MM.1S (cell line): ENCODE measurements around the gene NDUFS7.

ENCODE experiments used
- DNase-seq: peaks from one replicate; pipeline ENCODE4 v3.0.0-alpha.2; 2015
- H2AFZ ChIP-seq: fragments of 300-600 bp; sonication (generic); 2 replicates; pipeline ENCODE4 v1.6.0; 2016; ENCODE audit warnings: antibody characterized with exemption, low read length
- H3F3A ChIP-seq: fragments of 300-600 bp; sonication (generic); 2 replicates; pipeline ENCODE4 v1.6.1; 2016; ENCODE audit warnings: mild to moderate bottlenecking, antibody characterized with exemption, low read length, moderate library complexity, mixed read lengths; ENCODE audit not compliant: insufficient read depth
- H3K27ac ChIP-seq: fragments of 300-600 bp; sonication (generic); 2 replicates; pipeline ENCODE4 v1.5.1; 2016; ENCODE audit warnings: mild to moderate bottlenecking, low read length
- H3K27me3 ChIP-seq: fragments of 300-600 bp; sonication (generic); replicated peaks from 2 replicates; pipeline ENCODE4 v1.6.0; 2016; ENCODE audit warnings: low read length; ENCODE audit not compliant: insufficient read depth
- H3K36me3 ChIP-seq: fragments of 300-600 bp; sonication (generic); replicated peaks from 2 replicates; pipeline ENCODE4 v1.6.1; 2016; ENCODE audit warnings: mild to moderate bottlenecking, low read length, mixed read lengths; ENCODE audit not compliant: insufficient read depth
- H3K4me1 ChIP-seq: fragments of 300-600 bp; sonication (generic); 2 replicates; pipeline ENCODE4 v1.6.1; 2016; ENCODE audit warnings: low read length, mixed read lengths
- H3K4me2 ChIP-seq: fragments of 300-600 bp; sonication (generic); 2 replicates; pipeline ENCODE4 v1.6.0; 2016; ENCODE audit warnings: low read depth, low read length
- H3K4me3 ChIP-seq: fragments of 300-600 bp; sonication (generic); 2 replicates; pipeline ENCODE4 v1.5.1; 2016; ENCODE audit warnings: low read length, mixed read lengths
- H3K79me2 ChIP-seq: fragments of 300-600 bp; sonication (generic); 2 replicates; pipeline ENCODE4 v1.6.1; 2016; ENCODE audit warnings: mixed run types, low read length, mixed read lengths
- H3K9ac ChIP-seq: fragments of 300-600 bp; sonication (generic); 2 replicates; pipeline ENCODE4 v1.6.1; 2016; ENCODE audit warnings: low read length, mixed read lengths
- H3K9me2 ChIP-seq: fragments of 300-600 bp; sonication (generic); replicated peaks from 2 replicates; pipeline ENCODE4 v1.6.1; 2016; ENCODE audit warnings: mild to moderate bottlenecking, low read length, mixed read lengths; ENCODE audit not compliant: insufficient read depth
- H3K9me3 ChIP-seq: fragments of 300-600 bp; sonication (generic); replicated peaks from 2 replicates; pipeline ENCODE4 v1.6.1; 2016; ENCODE audit warnings: mild to moderate bottlenecking, low read length, mixed read lengths; ENCODE audit not compliant: insufficient read depth
- H4K20me1 ChIP-seq: fragments of 300-600 bp; sonication (generic); 2 replicates; pipeline ENCODE4 v1.6.1; 2016; ENCODE audit warnings: mild to moderate bottlenecking, low read length, moderate library complexity, mixed read lengths; ENCODE audit not compliant: insufficient read depth
- EZH2 ChIP-seq: fragments of 300-600 bp; sonication (generic); optimal IDR thresholded peaks from 2 replicates; pipeline ENCODE3; 2017; ENCODE audit warnings: low read depth, mild to moderate bottlenecking, antibody characterized with exemption, low read length, mixed read lengths
- EZH2phosphoT487 ChIP-seq: fragments of 300-600 bp; sonication (generic); IDR thresholded peaks from 2 replicates; pipeline ENCODE4 v1.6.1; 2018; ENCODE audit warnings: antibody characterized with exemption, low read length
- TF ChIP-seq, protein P1 (sequence below): fragments of 300-600 bp; sonication (generic); IDR thresholded peaks from 2 replicates; pipeline ENCODE4 v1.5.1; 2016; ENCODE audit warnings: antibody characterized with exemption, low read length, mixed read lengths

NDUFS7 gene

DNA sequence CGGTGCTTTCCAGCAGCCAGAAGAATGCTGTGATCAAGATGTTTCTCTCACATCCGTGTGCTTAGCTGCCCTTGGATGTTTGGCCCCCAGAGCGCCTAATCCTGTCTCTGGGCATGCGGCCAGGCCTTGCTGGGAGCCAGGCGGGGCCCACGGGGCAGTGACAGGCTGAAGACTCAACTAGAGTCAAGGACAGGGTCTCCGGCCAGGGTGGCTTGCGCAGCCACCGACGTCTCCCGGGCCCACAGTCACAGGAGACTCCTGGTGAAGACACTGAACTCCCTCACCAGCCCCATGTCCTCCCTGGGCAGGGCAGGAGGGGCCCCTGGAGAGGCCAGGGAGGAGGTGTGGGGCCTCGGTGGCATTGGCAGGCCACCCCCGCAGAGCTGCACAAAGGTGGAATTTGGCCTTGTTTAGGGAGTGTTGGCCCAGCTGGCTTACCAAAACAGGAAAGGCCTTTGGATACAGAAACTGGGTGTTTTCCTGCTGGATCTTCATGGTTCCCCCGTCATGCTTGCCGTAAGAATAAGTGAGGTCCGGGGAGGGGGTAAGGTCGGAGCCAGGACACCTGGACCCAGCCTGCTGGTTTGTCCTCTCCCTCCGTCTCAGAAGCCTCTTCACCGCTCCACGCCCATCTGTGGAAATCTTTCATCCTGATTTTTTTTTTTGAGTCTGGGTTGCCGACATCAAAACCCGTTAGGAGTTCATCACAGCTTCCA, 10.0 kb upstream of the NDUFS7 start:
- Histone ChIP-seq H3K27ac (no peak overlapping the region), H3K9ac (no peak overlapping the region), H3K9me2 (no peaks in the 10 kb centered on the region), H3F3A (no peaks in the 10 kb centered on the region), H4K20me1 (no peaks in the 10 kb centered on the region), H3K4me3 (no peak overlapping the region), H3K36me3 (no peaks in the 10 kb centered on the region), H3K9me3 (no peaks in the 10 kb centered on the region), H3K4me1 (no peaks in the 10 kb centered on the region), H3K27me3 (no peaks in the 10 kb centered on the region), H3K4me2 (no peak overlapping the region), H3K79me2 (no peaks in the 10 kb centered on the region), H2AFZ (no peak overlapping the region)
- no peak for DNase-seq
- TF ChIP-seq, protein P1, sequence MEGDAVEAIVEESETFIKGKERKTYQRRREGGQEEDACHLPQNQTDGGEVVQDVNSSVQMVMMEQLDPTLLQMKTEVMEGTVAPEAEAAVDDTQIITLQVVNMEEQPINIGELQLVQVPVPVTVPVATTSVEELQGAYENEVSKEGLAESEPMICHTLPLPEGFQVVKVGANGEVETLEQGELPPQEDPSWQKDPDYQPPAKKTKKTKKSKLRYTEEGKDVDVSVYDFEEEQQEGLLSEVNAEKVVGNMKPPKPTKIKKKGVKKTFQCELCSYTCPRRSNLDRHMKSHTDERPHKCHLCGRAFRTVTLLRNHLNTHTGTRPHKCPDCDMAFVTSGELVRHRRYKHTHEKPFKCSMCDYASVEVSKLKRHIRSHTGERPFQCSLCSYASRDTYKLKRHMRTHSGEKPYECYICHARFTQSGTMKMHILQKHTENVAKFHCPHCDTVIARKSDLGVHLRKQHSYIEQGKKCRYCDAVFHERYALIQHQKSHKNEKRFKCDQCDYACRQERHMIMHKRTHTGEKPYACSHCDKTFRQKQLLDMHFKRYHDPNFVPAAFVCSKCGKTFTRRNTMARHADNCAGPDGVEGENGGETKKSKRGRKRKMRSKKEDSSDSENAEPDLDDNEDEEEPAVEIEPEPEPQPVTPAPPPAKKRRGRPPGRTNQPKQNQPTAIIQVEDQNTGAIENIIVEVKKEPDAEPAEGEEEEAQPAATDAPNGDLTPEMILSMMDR, result no peak
- TF ChIP-seq EZH2phosphoT487, result no peak

DNA sequence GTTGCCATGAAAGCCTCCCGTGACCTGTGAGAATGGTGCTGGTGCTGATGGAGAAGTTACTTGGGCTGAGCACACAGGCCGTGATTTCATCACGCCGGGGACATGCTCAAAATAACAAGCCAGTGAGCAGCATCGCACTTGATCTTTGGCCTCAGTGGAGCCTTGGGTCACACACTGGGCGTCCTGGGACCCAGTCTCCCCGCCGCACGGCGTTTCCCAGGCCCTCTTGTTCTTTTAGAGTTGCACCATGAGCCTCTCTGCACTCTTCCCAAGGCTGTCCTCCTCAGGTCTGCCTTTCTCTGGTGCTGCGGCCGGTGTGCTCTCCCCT, 9.5 kb upstream of the NDUFS7 start:
- no peaks in the 10 kb centered on the region for H3K4me1 ChIP-seq
- H2AFZ ChIP-seq, result no peak overlapping the region
- H3K9me3 ChIP-seq, result no peaks in the 10 kb centered on the region
- H3K27ac ChIP-seq, result no peak overlapping the region
- H3K36me3 ChIP-seq, result no peaks in the 10 kb centered on the region
- no peak overlapping the region for H3K9ac ChIP-seq
- H3K9me2 ChIP-seq, result no peaks in the 10 kb centered on the region
- no peaks in the 10 kb centered on the region for H3F3A ChIP-seq
- H3K27me3 ChIP-seq, result no peaks in the 10 kb centered on the region
- DNase-seq, result no peak
- TF ChIP-seq EZH2 (no peak), EZH2phosphoT487 (no peak)
- TF ChIP-seq, protein P1, result no peak
- no peak overlapping the region for H3K4me3 ChIP-seq
- no peak overlapping the region for H3K4me2 ChIP-seq
- H4K20me1 ChIP-seq, result no peaks in the 10 kb centered on the region
- H3K79me2 ChIP-seq, result no peaks in the 10 kb centered on the region

DNA sequence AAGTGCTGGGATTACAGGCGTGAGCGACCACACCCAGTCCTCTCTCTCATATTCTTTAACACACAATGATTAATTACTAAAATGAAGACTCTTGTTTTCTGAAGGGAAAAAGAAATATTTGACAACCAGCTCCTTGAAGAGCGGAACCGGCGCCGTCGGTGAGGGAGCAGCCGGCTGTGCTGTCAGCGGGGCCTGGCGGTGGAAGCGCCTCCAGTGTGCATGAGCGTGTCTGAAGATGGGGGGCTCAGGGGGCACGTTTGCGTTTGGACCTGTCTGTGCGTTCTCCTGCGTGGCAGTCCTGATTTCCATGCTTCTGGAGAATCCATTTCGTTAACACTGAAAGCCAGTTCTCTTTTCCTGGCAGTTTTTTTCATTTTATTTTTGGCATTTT, 7.3 kb upstream of the NDUFS7 start:
- no peak overlapping the region for H3K4me3 ChIP-seq
- no peaks in the 10 kb centered on the region for H3F3A ChIP-seq
- H2AFZ ChIP-seq, result no peak overlapping the region
- no peaks in the 10 kb centered on the region for H3K9me3 ChIP-seq
- no peaks in the 10 kb centered on the region for H3K9me2 ChIP-seq
- no peak overlapping the region for H3K27ac ChIP-seq
- TF ChIP-seq EZH2 (no peak), EZH2phosphoT487 (no peak)
- TF ChIP-seq, protein P1, result no peak
- no peak overlapping the region for H3K4me2 ChIP-seq
- DNase-seq, result no peak
- no peaks in the 10 kb centered on the region for H3K4me1 ChIP-seq
- H3K36me3 ChIP-seq, result no peaks in the 10 kb centered on the region
- H3K9ac ChIP-seq, result no peak overlapping the region
- no peaks in the 10 kb centered on the region for H3K27me3 ChIP-seq
- H4K20me1 ChIP-seq, result no peaks in the 10 kb centered on the region
- no peaks in the 10 kb centered on the region for H3K79me2 ChIP-seq
